ENCODE data around the gene TEAD1. TPM values are rescaled to one million over a fixed set of nuclear protein-coding genes. Genes with fewer than 3 reads are reported as not detected.

The TEAD1 gene
- total and polyA plus RNA-seq, 2 experiments from 2014 or later: 24.5 to 103 TPM

DNA sequence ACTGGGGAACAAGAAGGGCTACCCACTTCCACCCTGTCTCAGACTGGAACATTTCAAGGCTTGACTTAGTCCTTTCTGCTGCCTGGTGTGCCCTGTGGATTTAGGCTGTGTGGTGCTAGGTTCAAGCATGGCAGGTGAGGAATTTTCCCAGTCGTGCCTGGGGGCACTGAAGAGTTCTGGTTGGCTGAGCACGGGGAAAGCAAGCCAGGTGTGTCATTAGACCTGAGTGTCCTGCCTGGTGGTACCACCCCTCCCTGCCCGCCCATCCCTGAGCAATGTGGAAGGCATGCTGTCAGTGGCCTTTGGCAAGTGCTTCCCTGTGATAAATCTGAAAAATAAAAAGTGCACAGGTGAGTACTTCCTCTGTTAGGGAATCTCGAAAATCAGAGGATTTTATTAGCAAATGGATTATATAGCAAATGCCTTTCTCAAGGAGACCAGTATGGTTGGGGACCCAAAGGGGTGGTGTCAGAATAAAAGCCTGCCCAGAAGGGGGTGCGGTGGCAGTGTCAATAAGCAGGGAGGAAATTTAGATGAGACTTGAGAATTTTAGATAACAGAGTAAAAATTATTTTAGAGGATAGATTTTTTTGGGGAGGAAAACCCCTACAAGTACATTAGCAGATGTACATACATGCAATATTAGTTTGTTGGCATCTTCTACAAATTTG is 22.8 kb downstream of the TEAD1 start:
- H3K27me3 Mint-ChIP-seq (ENCODE audit: insufficient read depth, low read depth, poor library complexity): peaks cover 13% of the 10 kb centered on the region
- Histone ChIP-seq H3K27ac (ENCODE audit: low read depth) (no peak overlapping the region), H3F3A (replicated peaks; ENCODE audit: low read depth) (no peaks in the 10 kb centered on the region), H3K27me3 (ENCODE audit: insufficient read depth) (no peaks in the 10 kb centered on the region), H3K9me2 (ENCODE audit: insufficient read depth) (no peaks in the 10 kb centered on the region), H3K4me1 (ENCODE audit: insufficient read depth) (peaks cover 85% of the 10 kb centered on the region), H3K36me3 (ENCODE audit: insufficient read depth) (no peaks in the 10 kb centered on the region), H2AFZ (no peak overlapping the region), H3K4me3 (no peak overlapping the region), H4K20me1 (replicated peaks; ENCODE audit: insufficient read depth) (peaks cover 80% of the 10 kb centered on the region), H3K79me2 (replicated peaks; ENCODE audit: insufficient read depth) (peaks cover 100% of the 10 kb centered on the region), H3K4me2 (0 out of 2 replicates have a peak overlapping the region, but pooled peaks have one; percentile 50)
- no peaks in the 10 kb centered on the region for H3K36me3 Mint-ChIP-seq (ENCODE audit: low read depth)
- H3K4me3 Mint-ChIP-seq: peak overlapping the region; percentile 44; the same call in 2 of the 3 replicates
- ATAC-seq: no peak; the same call in 2 of the 3 replicates
- H3K4me1 Mint-ChIP-seq: peaks cover 91% of the 10 kb centered on the region
- no peak for DNase-seq (ENCODE audit: low spot score)
- no peak for TF ChIP-seq POLR2AphosphoS5 (IDR thresholded peaks at IDR 0.05; ENCODE audit: low read depth)
- no peak for TF ChIP-seq EZH2 (IDR thresholded peaks at IDR 0.05; ENCODE audit: low read depth, unreplicated experiment)
- TF ChIP-seq ZNF114 (CRISPR knock-in tag; IDR thresholded peaks at IDR 0.05): no peak
- no peak for TF ChIP-seq EZH2phosphoT487 (IDR thresholded peaks at IDR 0.05; ENCODE audit: unreplicated experiment)
- no peak for TF ChIP-seq JUNB (IDR thresholded peaks at IDR 0.05; ENCODE audit: unreplicated experiment)
- TF ChIP-seq, protein P1, sequence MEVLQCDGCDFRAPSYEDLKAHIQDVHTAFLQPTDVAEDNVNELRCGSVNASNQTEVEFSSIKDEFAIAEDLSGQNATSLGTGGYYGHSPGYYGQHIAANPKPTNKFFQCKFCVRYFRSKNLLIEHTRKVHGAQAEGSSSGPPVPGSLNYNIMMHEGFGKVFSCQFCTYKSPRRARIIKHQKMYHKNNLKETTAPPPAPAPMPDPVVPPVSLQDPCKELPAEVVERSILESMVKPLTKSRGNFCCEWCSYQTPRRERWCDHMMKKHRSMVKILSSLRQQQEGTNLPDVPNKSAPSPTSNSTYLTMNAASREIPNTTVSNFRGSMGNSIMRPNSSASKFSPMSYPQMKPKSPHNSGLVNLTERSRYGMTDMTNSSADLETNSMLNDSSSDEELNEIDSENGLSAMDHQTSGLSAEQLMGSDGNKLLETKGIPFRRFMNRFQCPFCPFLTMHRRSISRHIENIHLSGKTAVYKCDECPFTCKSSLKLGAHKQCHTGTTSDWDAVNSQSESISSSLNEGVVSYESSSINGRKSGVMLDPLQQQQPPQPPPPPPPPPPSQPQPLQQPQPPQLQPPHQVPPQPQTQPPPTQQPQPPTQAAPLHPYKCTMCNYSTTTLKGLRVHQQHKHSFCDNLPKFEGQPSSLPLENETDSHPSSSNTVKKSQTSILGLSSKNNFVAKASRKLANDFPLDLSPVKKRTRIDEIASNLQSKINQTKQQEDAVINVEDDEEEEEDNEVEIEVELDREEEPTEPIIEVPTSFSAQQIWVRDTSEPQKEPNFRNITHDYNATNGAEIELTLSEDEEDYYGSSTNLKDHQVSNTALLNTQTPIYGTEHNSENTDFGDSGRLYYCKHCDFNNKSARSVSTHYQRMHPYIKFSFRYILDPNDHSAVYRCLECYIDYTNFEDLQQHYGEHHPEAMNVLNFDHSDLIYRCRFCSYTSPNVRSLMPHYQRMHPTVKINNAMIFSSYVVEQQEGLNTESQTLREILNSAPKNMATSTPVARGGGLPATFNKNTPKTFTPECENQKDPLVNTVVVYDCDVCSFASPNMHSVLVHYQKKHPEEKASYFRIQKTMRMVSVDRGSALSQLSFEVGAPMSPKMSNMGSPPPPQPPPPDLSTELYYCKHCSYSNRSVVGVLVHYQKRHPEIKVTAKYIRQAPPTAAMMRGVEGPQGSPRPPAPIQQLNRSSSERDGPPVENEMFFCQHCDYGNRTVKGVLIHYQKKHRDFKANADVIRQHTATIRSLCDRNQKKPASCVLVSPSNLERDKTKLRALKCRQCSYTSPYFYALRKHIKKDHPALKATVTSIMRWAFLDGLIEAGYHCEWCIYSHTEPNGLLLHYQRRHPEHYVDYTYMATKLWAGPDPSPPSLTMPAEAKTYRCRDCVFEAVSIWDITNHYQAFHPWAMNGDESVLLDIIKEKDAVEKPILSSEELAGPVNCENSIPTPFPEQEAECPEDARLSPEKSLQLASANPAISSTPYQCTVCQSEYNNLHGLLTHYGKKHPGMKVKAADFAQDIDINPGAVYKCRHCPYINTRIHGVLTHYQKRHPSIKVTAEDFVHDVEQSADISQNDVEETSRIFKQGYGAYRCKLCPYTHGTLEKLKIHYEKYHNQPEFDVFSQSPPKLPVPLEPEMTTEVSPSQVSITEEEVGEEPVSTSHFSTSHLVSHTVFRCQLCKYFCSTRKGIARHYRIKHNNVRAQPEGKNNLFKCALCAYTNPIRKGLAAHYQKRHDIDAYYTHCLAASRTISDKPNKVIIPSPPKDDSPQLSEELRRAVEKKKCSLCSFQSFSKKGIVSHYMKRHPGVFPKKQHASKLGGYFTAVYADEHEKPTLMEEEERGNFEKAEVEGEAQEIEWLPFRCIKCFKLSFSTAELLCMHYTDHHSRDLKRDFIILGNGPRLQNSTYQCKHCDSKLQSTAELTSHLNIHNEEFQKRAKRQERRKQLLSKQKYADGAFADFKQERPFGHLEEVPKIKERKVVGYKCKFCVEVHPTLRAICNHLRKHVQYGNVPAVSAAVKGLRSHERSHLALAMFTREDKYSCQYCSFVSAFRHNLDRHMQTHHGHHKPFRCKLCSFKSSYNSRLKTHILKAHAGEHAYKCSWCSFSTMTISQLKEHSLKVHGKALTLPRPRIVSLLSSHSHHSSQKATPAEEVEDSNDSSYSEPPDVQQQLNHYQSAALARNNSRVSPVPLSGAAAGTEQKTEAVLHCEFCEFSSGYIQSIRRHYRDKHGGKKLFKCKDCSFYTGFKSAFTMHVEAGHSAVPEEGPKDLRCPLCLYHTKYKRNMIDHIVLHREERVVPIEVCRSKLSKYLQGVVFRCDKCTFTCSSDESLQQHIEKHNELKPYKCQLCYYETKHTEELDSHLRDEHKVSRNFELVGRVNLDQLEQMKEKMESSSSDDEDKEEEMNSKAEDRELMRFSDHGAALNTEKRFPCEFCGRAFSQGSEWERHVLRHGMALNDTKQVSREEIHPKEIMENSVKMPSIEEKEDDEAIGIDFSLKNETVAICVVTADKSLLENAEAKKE (CRISPR knock-in tag; IDR thresholded peaks at IDR 0.05): no peak
- TF ChIP-seq, protein P2, sequence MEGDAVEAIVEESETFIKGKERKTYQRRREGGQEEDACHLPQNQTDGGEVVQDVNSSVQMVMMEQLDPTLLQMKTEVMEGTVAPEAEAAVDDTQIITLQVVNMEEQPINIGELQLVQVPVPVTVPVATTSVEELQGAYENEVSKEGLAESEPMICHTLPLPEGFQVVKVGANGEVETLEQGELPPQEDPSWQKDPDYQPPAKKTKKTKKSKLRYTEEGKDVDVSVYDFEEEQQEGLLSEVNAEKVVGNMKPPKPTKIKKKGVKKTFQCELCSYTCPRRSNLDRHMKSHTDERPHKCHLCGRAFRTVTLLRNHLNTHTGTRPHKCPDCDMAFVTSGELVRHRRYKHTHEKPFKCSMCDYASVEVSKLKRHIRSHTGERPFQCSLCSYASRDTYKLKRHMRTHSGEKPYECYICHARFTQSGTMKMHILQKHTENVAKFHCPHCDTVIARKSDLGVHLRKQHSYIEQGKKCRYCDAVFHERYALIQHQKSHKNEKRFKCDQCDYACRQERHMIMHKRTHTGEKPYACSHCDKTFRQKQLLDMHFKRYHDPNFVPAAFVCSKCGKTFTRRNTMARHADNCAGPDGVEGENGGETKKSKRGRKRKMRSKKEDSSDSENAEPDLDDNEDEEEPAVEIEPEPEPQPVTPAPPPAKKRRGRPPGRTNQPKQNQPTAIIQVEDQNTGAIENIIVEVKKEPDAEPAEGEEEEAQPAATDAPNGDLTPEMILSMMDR (conservative IDR thresholded peaks at IDR 0.05; ENCODE audit: low read depth in 2 of 2): no peak
- TF ChIP-seq, protein P3, sequence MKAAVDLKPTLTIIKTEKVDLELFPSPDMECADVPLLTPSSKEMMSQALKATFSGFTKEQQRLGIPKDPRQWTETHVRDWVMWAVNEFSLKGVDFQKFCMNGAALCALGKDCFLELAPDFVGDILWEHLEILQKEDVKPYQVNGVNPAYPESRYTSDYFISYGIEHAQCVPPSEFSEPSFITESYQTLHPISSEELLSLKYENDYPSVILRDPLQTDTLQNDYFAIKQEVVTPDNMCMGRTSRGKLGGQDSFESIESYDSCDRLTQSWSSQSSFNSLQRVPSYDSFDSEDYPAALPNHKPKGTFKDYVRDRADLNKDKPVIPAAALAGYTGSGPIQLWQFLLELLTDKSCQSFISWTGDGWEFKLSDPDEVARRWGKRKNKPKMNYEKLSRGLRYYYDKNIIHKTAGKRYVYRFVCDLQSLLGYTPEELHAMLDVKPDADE (IDR thresholded peaks at IDR 0.05): no peak
- TF ChIP-seq CREB1 (CRISPR knock-in tag; IDR thresholded peaks at IDR 0.05; ENCODE audit: low read depth): no peak
- TF ChIP-seq, protein P4, sequence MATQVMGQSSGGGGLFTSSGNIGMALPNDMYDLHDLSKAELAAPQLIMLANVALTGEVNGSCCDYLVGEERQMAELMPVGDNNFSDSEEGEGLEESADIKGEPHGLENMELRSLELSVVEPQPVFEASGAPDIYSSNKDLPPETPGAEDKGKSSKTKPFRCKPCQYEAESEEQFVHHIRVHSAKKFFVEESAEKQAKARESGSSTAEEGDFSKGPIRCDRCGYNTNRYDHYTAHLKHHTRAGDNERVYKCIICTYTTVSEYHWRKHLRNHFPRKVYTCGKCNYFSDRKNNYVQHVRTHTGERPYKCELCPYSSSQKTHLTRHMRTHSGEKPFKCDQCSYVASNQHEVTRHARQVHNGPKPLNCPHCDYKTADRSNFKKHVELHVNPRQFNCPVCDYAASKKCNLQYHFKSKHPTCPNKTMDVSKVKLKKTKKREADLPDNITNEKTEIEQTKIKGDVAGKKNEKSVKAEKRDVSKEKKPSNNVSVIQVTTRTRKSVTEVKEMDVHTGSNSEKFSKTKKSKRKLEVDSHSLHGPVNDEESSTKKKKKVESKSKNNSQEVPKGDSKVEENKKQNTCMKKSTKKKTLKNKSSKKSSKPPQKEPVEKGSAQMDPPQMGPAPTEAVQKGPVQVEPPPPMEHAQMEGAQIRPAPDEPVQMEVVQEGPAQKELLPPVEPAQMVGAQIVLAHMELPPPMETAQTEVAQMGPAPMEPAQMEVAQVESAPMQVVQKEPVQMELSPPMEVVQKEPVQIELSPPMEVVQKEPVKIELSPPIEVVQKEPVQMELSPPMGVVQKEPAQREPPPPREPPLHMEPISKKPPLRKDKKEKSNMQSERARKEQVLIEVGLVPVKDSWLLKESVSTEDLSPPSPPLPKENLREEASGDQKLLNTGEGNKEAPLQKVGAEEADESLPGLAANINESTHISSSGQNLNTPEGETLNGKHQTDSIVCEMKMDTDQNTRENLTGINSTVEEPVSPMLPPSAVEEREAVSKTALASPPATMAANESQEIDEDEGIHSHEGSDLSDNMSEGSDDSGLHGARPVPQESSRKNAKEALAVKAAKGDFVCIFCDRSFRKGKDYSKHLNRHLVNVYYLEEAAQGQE (IDR thresholded peaks at IDR 0.05; ENCODE audit: unreplicated experiment): no peak
- H3K27ac Mint-ChIP-seq: no peak overlapping the region
- H3K9me3 Mint-ChIP-seq: no peaks in the 10 kb centered on the region
